ENCODE data around the gene CCAR1.
"Not testable (repeated sequence)": the region's sequence is repeated elsewhere in the genome, so short reads cannot be mapped to it uniquely, and the experiment has no call there.

The CCAR1 gene

GRCh38 chr10:68829952-68830351, 108.9 kb downstream of the CCAR1 start:
- no peak for DNase-seq

GRCh38 chr10:68831961-68832455, 111.0 kb downstream of the CCAR1 start:
- DNase-seq: no peak

GRCh38 chr10:68832601-68833000, 111.6 kb downstream of the CCAR1 start:
- no peak for DNase-seq

GRCh38 chr10:68837626-68838322, 116.7 kb downstream of the CCAR1 start:
- no peak for DNase-seq

- DNase-seq: not testable (repeated sequence)
Measured at GRCh38 chr10:68840650-68841049, 119.6 kb downstream of the CCAR1 start.

Data from activated CD8-positive, alpha-beta memory T cell treated with anti-CD3 and anti-CD28 coated beads, Interleukin-2, amount 50 U/mL, for 4 hours (primary cell).